ENCODE results near the gene TMEM95.

Gene TMEM95

DNA sequence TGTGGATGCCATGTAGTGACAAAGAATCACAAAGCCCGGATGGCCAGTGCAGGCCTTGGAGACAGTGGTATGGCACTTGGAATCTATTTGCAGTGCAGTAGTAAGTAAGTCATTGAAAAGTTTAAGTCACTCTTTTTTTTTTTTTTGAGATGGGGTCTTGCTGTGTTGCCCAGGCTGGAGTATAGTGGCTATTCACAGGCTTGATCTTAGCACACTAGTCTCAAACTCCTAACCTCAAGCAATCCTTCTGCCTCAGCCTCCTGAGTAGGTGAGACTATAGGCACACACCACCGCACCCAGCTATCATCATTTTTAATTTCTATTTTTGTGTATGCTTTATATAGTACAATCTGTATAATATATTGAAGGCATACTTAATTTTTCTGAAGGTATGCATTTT, 43.7 kb downstream of the TMEM95 start:
- TF ChIP-seq, protein P1, sequence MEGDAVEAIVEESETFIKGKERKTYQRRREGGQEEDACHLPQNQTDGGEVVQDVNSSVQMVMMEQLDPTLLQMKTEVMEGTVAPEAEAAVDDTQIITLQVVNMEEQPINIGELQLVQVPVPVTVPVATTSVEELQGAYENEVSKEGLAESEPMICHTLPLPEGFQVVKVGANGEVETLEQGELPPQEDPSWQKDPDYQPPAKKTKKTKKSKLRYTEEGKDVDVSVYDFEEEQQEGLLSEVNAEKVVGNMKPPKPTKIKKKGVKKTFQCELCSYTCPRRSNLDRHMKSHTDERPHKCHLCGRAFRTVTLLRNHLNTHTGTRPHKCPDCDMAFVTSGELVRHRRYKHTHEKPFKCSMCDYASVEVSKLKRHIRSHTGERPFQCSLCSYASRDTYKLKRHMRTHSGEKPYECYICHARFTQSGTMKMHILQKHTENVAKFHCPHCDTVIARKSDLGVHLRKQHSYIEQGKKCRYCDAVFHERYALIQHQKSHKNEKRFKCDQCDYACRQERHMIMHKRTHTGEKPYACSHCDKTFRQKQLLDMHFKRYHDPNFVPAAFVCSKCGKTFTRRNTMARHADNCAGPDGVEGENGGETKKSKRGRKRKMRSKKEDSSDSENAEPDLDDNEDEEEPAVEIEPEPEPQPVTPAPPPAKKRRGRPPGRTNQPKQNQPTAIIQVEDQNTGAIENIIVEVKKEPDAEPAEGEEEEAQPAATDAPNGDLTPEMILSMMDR (conservative IDR thresholded peaks at IDR 0.05), result no peak
- H3K27ac ChIP-seq, result no peak overlapping the region

DNA sequence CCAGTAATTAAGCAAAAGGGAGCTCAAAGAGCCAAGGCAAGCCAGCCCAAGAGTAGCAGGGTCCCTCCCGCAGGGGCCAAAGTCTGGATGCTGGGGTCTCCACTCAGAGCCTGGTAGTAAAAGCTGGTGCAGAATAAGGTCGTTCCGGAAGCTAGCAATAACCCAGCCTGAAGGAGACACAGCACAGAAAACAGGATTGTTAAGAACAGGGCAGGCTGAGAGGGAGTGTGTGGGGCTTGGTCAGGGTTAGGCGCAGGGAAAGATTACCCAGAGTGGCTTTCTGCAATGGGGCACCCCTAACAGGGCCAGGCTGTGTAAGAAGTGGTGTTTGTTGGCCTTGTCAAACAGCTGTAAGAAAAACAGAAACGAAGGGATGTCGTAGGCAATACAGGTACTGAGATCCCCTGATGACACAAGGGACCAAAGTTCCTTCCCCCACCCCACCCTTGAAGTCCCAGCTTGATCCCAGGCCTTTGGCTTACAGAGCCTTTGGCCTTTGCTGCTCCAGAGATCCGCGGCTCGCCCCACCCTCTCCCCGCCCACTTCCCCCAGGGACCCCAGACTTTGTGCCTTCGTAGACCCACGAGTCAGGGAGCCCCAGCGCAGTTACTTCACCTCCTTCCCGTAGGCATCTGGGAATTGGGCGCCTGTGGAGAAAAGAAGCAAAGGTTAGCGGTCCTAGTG, 48.2 kb downstream of the TMEM95 start:
- H3K27ac ChIP-seq, result peak overlapping the region; percentile 73
- TF ChIP-seq, protein P1 (conservative IDR thresholded peaks at IDR 0.05), result no peak

DNA sequence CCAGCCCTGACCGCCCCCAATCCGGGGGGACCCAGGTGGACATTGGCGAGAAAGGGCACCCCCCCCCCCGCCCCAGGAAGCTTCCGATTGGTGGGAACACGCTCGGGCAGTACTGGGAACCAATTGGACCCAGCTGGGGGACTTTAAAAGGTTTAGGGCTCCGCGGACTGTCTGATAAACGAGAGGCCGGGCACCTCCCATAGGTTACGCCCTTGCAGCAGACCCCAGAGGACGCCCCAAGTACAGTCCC, 48.7 kb downstream of the TMEM95 start:
- peak overlapping the region; percentile 73 for H3K27ac ChIP-seq

GRCh38 chr17:7403977-7404736, 49.2 kb downstream of the TMEM95 start, which contains the start of gene TMEM256:
TSS of gene TMEM256 (minus strand) at chr17:7404097. CDS start at chr17:7404084, 13 bp downstream.
- TF ChIP-seq, protein P1 (conservative IDR thresholded peaks at IDR 0.05), result no peak
- peak within 1 kb of the TSS; percentile 73 for H3K27ac ChIP-seq

More for the DNA sequence above, 48.7 kb downstream of the TMEM95 start:
- TF ChIP-seq, protein P1 (conservative IDR thresholded peaks at IDR 0.05), result no peak

DNA sequence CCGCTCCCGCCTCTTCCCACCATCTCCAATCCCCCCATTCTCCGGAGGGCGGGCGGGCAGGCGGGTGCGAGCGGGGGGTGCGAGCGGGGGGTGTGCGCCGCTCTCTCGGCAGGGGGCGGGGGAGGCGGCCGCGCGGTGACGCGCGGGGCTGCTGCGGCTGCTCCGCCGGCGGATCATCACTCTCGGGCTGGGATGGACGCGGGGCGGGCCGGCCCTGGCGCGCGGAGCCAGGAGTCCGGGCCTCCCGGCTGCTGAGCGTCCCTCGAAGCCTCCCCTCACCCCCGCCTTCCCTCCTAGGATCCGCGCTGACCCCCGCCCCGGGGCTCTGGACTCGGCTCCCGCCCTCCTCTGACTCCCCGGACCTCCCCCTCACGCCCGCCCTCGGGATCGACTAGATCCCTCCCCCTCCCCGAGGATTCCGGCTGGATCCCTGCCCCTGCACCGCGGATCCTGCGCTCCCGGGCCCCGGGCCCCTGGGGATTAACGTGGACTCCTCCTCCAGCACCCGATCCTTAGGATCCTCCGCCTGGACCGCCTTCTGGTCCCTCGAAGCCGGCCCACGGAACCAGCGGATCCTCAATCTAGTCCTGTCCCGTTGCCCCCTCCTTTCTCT, 49.9 kb downstream of the TMEM95 start:
- H3K27ac ChIP-seq, result peak overlapping the region; percentile 63; the same call in 1 of the 2 replicates

DNA sequence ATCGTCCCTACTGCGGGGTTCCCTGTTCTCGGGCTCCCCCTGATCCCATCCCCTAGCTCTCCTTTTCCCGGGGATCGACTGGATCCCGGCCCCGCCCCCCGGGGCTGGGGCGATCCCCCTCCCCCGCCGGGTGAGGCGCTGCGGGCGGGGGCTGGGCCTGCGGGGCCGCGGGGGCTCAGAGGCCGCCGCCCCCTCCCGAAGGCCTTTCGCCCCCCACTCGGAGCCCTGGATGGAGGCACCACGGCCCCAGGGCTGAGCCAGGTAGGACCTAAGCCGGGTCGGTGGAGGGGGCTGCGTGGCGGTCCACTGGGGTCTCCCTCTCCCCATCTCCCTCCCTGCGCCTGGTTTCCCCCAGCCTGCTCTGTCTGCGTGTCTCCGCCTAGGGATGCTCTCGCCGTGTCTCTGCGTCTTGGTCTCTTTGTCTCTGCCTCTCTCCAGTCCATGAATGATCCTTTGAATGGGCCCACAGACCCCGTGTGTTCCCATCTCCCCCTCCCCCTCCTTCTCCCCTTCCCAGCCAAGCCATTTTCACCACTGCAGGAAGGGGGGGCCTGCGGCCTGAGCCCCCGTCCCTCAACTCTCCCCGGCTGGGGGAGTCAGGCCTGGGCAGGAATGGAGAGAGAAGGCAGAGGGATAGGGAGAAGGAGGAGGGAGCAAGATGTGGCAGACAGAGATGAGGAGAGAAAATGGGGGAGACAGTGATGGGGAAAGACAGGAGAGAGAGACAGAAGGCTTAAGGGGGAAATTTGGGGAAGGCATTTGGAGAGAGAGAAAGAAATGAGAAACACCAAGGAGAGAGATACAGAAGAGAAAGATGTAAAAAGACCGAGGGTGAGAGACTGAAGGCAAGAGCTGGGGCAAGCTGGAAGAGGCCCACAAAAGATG, 50.6 kb downstream of the TMEM95 start:
- peak overlapping the region; percentile 63; the same call in 1 of the 2 replicates for H3K27ac ChIP-seq

More for the DNA sequence above, 49.9 kb downstream of the TMEM95 start:
- TF ChIP-seq, protein P1 (conservative IDR thresholded peaks at IDR 0.05), result no peak

More for the DNA sequence above, 50.6 kb downstream of the TMEM95 start:
- TF ChIP-seq, protein P1 (conservative IDR thresholded peaks at IDR 0.05), result no peak

Data from VCaP (cell line).